Fibroblast of lung (primary cell): Measurements from ENCODE around the gene PAGR1. TPM values are rescaled to one million over a fixed set of nuclear protein-coding genes. Genes with fewer than 3 reads are reported as not detected.

Experiments
- DNase-seq, 2 donors: peaks; one replicate each; pipeline versions ENCODE4 v3.0.0 to v3.0.0-alpha.2; 2010; ENCODE audit warnings: low read depth in 2 of 2
- H2AFZ ChIP-seq: 2 replicates; pipeline ENCODE4 v1.5.1; 2012; ENCODE audit warnings: low read length, control low read depth, inconsistent platforms
- H3K27ac ChIP-seq: 2 replicates; pipeline ENCODE4 v1.5.1; 2011; ENCODE audit warnings: low read length, control low read depth; ENCODE audit not compliant: insufficient read depth
- H3K27me3 ChIP-seq: 2 replicates; pipeline ENCODE4 v1.5.1; 2011; ENCODE audit warnings: mild to moderate bottlenecking, low read length; ENCODE audit not compliant: control insufficient read depth, insufficient read depth
- H3K36me3 ChIP-seq: 2 replicates; pipeline ENCODE4 v1.5.1; 2011; ENCODE audit warnings: low read length; ENCODE audit not compliant: control insufficient read depth, insufficient read depth
- H3K4me1 ChIP-seq: 2 replicates; pipeline ENCODE4 v1.5.1; 2011; ENCODE audit warnings: low read length; ENCODE audit not compliant: control insufficient read depth, insufficient read depth; ENCODE audit errors: extremely low read depth
- H3K4me2 ChIP-seq: 2 replicates; pipeline ENCODE4 v1.5.1; 2011; ENCODE audit warnings: low read length, control low read depth; ENCODE audit not compliant: insufficient read depth; ENCODE audit errors: extremely low read depth
- H3K4me3 ChIP-seq, 4 experiments: fragments of 200-600 bp in 1 of 4; sonication (generic) in 1 of 4; replicated peaks in 1 of 4; 2 replicates each; pipeline ENCODE4 v1.5.1; 2011 to 2016; ENCODE audit warnings: low read length in 4 of 4, low read depth in 3 of 4, mild to moderate bottlenecking in 3 of 4, control low read depth in 2 of 4, inconsistent platforms in 1 of 4, mixed read lengths in 1 of 4; ENCODE audit not compliant: insufficient read depth in 1 of 4; ENCODE audit errors: control extremely low read depth in 1 of 4
- H3K79me2 ChIP-seq: 2 replicates; pipeline ENCODE4 v1.5.1; 2012; ENCODE audit warnings: mild to moderate bottlenecking, low read length, inconsistent platforms; ENCODE audit not compliant: control insufficient read depth, insufficient read depth
- H3K9ac ChIP-seq: 2 replicates; pipeline ENCODE4 v1.5.1; 2011; ENCODE audit warnings: mild to moderate bottlenecking, low read length, control low read depth; ENCODE audit not compliant: insufficient read depth
- H3K9me3 ChIP-seq: 2 replicates; pipeline ENCODE4 v1.5.1; 2012; ENCODE audit warnings: low read depth, low read length; ENCODE audit not compliant: control insufficient read depth, insufficient read depth
- H4K20me1 ChIP-seq: 2 replicates; pipeline ENCODE4 v1.5.1; 2011; ENCODE audit warnings: low read length; ENCODE audit not compliant: control insufficient read depth, insufficient read depth; ENCODE audit errors: extremely low read depth
- EZH2 ChIP-seq: IDR thresholded peaks from 2 replicates; pipeline ENCODE4 v1.5.1; 2012; ENCODE audit warnings: low read length, control low read depth, mild to moderate bottlenecking; ENCODE audit errors: missing control alignments
- polyA plus RNA-seq, 2 donors: library from polyadenylated mRNA; depleted of rRNA in 1 of 2; stranded (reverse) in 1 of 2; unstranded in 1 of 2; fragments of >200 nt; gene quantifications; 2 replicates each; pipeline ENCODE4 v1.2.1, GENCODE V29; 2011 to 2012; ENCODE audit warnings: missing spikeins in 1 of 2
- total RNA-seq: library from RNA; depleted of rRNA; stranded (reverse); fragments of >200 nt; gene quantifications from 2 replicates; pipeline ENCODE4 v1.2.1, GENCODE V29; 2014
- TF ChIP-seq, protein P1 (sequence below), 2 donors: IDR thresholded peaks in 1 of 2; conservative IDR thresholded peaks in 1 of 2; 1 replicate in 1 of 2; 2 replicates in 1 of 2; pipeline ENCODE4 v1.5.1; 2011 to 2012; ENCODE audit warnings: low read length in 2 of 2, control low read depth in 1 of 2, inconsistent platforms in 1 of 2, low read depth in 1 of 2, mild to moderate bottlenecking in 1 of 2

The PAGR1 gene
- total and polyA plus RNA-seq, 2 donors (not counting 1 experiment from before 2014, with no cell fraction given), result 10.0 to 10.7 TPM

DNA sequence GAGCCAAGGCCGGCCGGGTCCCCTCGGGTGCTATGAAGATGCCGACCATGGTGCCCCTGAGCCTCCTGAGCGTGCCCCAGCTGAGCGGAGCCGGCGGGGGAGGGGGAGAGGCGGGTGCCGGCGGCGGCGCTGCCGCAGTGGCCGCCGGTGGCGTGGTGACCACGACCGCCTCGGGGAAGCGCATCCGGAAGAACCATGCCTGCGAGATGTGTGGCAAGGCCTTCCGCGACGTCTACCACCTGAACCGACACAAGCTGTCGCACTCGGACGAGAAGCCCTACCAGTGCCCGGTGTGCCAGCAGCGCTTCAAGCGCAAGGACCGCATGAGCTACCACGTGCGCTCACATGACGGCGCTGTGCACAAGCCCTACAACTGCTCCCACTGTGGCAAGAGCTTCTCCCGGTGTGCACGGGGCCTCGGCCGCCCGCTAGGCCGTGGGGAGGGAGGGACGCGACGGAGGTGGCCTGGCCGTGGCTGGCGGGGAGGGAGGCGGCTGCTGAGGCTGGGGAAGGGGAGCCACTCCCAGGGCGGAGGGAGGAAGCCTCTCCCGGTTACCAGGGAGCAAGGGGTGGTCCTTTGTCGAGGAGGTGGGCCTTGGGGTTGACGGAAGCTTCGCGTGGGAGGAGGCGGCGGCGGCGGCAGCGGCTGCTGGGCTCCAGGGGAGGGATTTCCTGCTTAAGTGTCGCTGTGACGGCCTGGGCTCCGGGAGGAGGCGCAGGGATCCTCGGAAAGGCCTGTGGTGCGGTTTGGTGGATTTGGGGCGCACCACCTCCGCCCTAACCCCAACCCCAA is 8.3 kb upstream of the PAGR1 start:
- Histone ChIP-seq H3K9me3 (no peaks in the 10 kb centered on the region), H3K4me2 (peak overlapping the region; percentile 92), H3K4me1 (peaks cover 26% of the 10 kb centered on the region), H3K9ac (peak overlapping the region; percentile 40), H4K20me1 (no peaks in the 10 kb centered on the region), H3K4me3 (peak overlapping the region; percentile 58 to 79 (median 72)), H3K79me2 (peaks cover 29% of the 10 kb centered on the region), H3K27me3 (no peaks in the 10 kb centered on the region), H3K36me3 (peaks cover 12% of the 10 kb centered on the region), H2AFZ (no peak overlapping the region), H3K27ac (peak overlapping the region; percentile 81)
- TF ChIP-seq, protein P1, sequence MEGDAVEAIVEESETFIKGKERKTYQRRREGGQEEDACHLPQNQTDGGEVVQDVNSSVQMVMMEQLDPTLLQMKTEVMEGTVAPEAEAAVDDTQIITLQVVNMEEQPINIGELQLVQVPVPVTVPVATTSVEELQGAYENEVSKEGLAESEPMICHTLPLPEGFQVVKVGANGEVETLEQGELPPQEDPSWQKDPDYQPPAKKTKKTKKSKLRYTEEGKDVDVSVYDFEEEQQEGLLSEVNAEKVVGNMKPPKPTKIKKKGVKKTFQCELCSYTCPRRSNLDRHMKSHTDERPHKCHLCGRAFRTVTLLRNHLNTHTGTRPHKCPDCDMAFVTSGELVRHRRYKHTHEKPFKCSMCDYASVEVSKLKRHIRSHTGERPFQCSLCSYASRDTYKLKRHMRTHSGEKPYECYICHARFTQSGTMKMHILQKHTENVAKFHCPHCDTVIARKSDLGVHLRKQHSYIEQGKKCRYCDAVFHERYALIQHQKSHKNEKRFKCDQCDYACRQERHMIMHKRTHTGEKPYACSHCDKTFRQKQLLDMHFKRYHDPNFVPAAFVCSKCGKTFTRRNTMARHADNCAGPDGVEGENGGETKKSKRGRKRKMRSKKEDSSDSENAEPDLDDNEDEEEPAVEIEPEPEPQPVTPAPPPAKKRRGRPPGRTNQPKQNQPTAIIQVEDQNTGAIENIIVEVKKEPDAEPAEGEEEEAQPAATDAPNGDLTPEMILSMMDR (conservative IDR thresholded peaks at IDR 0.05 in 1 of 2, IDR thresholded peaks at IDR 0.05 in 1 of 2; ENCODE audit: low read depth in 1 of 2, low read length in 2 of 2), result peak; percentile 34 to 53
- TF ChIP-seq EZH2, result no peak
- DNase-seq, result peak; percentile 94 to 96

DNA sequence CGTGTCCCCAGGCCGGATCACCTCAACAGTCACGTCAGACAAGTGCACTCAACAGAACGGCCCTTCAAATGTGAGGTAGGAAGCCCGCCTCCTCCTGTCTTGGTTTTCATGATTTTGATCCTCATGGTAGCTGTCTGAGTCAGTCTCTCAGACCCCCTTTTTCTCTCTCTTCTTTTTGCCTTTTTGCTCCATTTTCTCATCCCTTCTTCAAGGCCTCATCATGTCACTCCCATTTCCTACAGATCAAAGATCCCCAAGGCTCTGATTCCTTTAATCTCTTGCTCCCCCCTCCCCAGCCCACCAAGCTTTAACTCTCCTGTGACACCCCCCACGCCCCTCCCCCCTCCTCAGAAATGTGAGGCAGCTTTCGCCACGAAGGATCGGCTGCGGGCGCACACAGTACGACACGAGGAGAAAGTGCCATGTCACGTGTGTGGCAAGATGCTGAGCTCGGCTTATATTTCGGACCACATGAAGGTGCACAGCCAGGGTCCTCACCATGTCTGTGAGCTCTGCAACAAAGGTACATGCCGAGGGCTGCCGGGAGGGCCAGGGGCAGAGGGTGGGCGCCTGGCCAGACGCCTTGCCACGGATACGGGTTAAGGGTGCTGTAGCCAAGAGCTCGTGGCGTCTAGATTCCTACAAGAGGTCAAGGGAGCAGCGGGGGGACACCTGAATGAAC is 7.6 kb upstream of the PAGR1 start:
- H2AFZ ChIP-seq, result no peak overlapping the region
- H4K20me1 ChIP-seq, result no peaks in the 10 kb centered on the region
- H3K4me2 ChIP-seq, result peak overlapping the region; percentile 92
- peak overlapping the region; percentile 40 for H3K9ac ChIP-seq
- no peaks in the 10 kb centered on the region for H3K9me3 ChIP-seq
- no peaks in the 10 kb centered on the region for H3K27me3 ChIP-seq
- H3K4me3 ChIP-seq, result peak overlapping the region; percentile 58 to 79 (median 72)
- H3K4me1 ChIP-seq, result peaks cover 29% of the 10 kb centered on the region
- H3K79me2 ChIP-seq, result peaks cover 31% of the 10 kb centered on the region
- no peak for DNase-seq
- H3K27ac ChIP-seq, result peak overlapping the region; percentile 81
- TF ChIP-seq, protein P1 (conservative IDR thresholded peaks at IDR 0.05 in 1 of 2, IDR thresholded peaks at IDR 0.05 in 1 of 2; ENCODE audit: low read depth in 1 of 2, low read length in 2 of 2), result no peak
- no peak for TF ChIP-seq EZH2
- peaks cover 12% of the 10 kb centered on the region for H3K36me3 ChIP-seq

DNA sequence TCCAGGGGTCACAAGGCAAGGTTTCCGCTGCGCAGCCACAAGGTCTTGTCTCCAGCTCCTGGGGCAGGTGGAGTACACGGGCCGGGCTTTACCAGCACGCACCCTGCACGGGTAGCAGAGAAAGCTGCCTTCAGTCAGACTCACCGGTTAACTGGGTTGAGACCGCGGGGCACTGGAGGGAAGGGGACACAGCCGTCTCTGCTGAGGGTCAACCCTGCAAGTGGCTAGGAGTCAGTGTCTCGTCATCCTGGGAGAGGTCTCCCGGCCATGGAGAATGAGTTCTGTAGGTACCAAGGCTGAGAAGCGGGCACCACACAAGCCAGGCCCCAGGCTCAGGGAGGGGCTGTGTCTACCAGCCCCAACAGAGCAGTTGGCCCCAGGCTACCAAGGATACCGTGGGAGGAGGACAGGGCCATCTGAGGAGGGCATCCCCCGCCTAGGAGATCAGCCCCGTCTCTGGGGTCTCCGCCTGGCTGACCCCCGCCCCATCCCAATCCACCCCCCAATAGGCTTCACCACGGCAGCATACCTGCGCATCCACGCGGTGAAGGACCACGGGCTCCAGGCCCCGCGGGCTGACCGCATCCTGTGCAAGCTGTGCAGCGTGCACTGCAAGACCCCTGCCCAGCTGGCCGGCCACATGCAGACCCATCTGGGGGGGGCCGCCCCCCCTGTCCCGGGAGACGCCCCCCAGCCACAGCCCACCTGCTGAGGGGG is 6.8 kb upstream of the PAGR1 start:
- DNase-seq, result no peak
- no peaks in the 10 kb centered on the region for H3K27me3 ChIP-seq

More for the DNA sequence above, 6.8 kb upstream of the PAGR1 start:
- Histone ChIP-seq H4K20me1 (no peaks in the 10 kb centered on the region), H3K79me2 (peaks cover 33% of the 10 kb centered on the region), H2AFZ (no peak overlapping the region), H3K4me2 (peak overlapping the region; percentile 92), H3K9me3 (no peaks in the 10 kb centered on the region), H3K4me3 (peak overlapping the region in 3 of 4 experiments; percentile 58 to 74 (median 71)), H3K27ac (peak overlapping the region; percentile 81), H3K36me3 (peaks cover 12% of the 10 kb centered on the region), H3K4me1 (peaks cover 29% of the 10 kb centered on the region), H3K9ac (no peak overlapping the region)
- TF ChIP-seq, protein P1 (conservative IDR thresholded peaks at IDR 0.05 in 1 of 2, IDR thresholded peaks at IDR 0.05 in 1 of 2; ENCODE audit: low read depth in 1 of 2, low read length in 2 of 2), result no peak
- TF ChIP-seq EZH2, result no peak
